Fibroblast of lung (primary cell): Measurements from ENCODE around the gene KCP.

Experiments
- CTCF ChIP-seq, 2 donors: IDR thresholded peaks in 1 of 2; conservative IDR thresholded peaks in 1 of 2; 1 replicate in 1 of 2; 2 replicates in 1 of 2; pipeline ENCODE4 v1.5.1; 2011 to 2012; ENCODE audit warnings: low read length in 2 of 2, control low read depth in 1 of 2, inconsistent platforms in 1 of 2, low read depth in 1 of 2, mild to moderate bottlenecking in 1 of 2
- EZH2 ChIP-seq: IDR thresholded peaks from 2 replicates; pipeline ENCODE4 v1.5.1; 2012; ENCODE audit warnings: low read length, control low read depth, mild to moderate bottlenecking; ENCODE audit errors: missing control alignments

- TF ChIP-seq EZH2 = no peak
- TF ChIP-seq CTCF (conservative IDR thresholded peaks at IDR 0.05 in 1 of 2, IDR thresholded peaks at IDR 0.05 in 1 of 2; ENCODE audit: low read depth in 1 of 2, low read length in 2 of 2) = no peak
These were observed 4.3 kb downstream of the KCP start for GRCh38 chr7:128906001-128906765.
